C1 segment of cervical spinal cord (tissue), 14 donors: Measurements from ENCODE around the gene OR8A1.

Experiments
- DNase-seq, 14 donors: peaks; one replicate each; lab custom pipeline; 2025; lab: John Stamatoyannopoulos, UW

Gene OR8A1

DNA sequence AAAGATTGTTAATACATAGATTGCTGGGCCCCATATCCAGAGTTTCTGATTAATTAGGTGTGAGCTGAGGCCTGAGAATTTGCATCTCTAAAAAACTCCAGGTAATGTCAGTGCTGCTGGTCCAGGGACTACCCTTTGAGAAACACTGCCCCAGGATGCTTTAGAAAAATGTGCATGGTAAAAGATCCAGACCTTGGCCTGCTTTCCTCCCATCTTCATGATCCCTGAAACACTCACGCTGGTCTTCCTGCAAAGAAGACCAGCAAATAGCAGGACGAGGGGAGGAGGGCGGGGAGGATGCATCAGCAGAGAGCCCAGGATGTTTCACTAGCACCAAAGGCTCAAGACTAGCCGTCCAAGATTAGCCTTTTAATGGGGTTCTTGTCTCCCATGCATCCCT, at the start of gene OR8A1:
Gene OR8A1 (plus strand): TSS at position 301 of the 400 bp plus-strand sequence. CDS start 123 bp downstream, outside the sequence.
- DNase-seq, result no peak

DNA sequence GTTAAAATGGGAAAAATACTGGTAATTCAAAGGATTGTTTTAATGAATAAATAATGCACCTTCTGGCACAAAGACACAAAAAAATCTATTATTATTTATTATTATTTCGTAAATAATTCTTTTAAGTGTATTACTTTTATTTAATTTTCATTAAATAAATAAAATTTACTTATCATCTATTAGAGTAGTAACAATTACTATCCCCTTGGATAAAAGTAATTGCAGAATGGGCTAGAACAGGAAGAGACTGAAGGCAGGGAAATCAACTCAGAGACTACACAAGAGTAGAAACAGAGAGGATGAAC, 49.3 kb upstream of the OR8A1 start:
- DNase-seq, result no peak

DNA sequence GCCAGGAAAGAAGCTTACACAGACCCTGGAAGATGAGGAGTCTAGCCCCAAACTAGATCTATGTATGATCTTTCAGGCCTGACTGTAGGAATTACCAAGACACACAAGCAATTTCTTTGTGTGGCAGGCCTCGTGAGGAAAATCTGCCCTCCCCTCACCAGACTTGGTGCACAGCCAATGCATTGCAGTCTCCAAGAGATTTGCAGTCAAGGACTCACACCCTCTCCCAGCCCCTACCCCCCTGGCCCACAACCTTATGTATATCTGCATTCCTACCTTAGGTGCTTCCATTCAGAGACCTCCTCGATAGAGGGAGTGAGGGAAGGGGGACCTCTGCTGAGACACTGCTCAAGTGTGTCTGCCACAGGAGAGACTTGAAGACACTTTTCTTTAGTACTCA, 36.2 kb upstream of the OR8A1 start:
- DNase-seq, result no peak

DNA sequence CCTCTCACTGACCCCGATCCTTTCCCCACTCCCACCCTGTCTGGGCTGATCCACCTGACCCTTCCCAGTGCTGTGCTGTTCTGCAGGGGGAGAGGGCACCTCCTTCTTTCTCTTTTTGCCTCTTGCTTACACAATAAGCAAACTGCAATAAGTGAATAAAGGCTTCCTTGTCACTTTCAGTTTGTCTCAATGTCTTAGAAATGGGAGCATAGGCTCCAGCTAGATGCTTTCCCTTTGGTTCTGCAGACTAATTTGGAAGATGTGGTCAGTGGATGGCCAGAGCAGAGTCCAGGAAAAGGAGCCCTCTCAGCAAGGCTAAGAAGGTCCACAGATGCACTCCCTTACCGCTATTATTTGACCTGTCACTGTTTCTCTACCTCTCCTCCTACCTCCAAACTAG, 35.7 kb upstream of the OR8A1 start:
- DNase-seq, result no peak

DNA sequence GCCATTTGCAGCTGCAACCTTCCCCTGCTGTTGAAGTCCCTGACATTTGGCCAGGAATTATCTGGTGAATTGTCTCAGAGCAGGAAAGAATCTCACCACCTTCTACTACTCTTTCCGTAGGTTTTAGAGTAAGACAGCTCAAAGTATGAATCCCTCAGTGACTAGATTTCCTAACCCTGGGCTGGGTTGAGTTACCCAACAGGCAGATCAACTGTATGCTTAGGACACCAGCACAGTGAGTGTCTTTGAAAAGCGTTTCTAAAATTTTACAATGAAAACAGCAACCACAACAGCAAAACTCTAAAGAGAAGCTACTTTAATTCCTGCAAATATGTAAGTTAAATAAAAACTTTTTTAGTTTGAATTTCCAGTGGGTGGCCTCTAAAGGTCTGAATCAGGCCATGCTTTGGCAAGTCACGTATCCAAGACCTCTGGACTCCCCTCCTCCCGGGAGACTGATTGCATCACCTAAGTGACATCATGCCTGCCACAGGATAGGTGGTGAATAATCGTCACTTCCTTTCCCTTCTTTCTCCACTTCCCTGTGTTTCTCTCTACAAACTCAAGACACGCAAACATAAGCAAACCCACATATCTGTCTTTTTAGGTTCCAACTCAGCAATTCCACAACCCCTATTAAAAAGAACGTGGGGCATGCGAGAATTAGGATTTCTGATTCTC, 34.1 kb upstream of the OR8A1 start:
- no peak for DNase-seq

DNA sequence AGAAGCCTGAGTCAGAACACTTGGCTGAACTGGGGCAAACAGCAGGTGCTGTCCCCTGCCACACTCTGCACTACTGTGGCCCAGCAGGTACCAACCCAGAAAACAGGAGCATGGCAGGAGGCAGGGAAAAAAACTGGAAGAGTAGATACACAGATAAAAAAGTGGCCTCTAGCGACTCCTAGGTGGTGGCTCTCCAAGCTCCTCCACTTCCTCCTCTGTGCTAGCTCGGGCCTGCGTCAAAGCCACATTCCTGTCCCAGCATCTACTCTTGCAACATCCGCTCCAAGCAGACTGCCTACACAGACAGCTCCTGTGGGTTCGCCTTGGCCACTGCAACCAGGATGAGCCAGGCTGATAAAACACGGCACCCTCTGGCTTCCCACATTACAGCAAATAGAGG, 33.3 kb upstream of the OR8A1 start:
- DNase-seq, result peak in 3 of 14 donors; percentile 13 to 28 (median 25)

DNA sequence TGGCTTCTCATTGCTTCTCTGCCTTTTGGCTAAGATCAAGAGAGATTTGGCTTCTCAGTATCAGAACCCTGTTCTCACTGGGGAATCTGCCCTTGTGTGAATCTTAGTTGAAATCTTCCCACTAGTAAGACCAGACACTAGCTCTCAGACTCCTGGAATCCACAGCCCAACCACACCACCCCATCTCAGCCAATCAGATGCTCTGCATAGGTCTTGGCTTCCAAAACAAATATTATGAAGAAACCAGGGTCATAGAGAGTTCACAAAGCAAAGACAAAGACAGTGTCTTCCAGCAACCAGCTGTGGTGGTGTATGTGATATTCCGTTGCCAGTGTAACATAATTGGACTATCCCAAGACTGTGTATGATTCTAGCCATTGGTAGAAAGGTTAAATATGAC, 31.8 kb upstream of the OR8A1 start:
- DNase-seq, result no peak

DNA sequence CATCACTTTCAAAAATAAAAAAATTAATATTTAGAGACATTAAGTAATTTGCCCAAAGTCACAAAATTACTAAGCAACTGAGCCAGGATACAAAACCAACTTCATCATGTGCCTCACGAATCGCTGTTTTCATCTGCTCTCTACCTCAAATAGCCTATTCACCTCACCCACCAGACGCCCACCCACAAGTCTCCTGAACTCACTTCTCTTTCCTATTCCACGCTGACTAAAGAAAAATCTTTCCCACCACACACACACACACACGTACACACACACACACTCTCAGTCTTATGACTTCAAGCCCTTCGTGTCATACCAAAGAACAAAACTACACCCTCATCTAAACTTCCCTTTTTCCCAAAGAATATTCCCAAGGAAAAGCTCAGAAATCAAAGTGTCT, 28.6 kb upstream of the OR8A1 start:
- no peak for DNase-seq

DNA sequence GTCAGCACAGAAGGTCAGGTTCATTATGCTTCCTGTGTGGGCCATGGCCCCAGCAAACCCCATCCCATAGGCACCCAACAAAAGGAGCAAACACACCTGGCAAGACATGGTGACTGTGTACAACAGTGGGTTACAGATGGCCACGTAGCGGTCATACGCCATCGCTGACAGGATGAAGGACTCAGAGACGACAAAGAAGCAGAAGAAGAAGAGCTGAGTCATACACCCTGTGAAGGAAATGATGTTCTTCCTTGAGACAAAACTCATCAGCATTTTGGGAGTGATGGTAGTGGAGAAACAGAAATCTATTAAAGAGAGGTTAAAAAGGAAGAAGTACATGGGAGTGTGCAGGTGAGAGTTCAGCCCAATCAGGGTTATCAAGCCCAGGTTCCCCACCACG, 26.7 kb upstream of the OR8A1 start:
- DNase-seq, result no peak

DNA sequence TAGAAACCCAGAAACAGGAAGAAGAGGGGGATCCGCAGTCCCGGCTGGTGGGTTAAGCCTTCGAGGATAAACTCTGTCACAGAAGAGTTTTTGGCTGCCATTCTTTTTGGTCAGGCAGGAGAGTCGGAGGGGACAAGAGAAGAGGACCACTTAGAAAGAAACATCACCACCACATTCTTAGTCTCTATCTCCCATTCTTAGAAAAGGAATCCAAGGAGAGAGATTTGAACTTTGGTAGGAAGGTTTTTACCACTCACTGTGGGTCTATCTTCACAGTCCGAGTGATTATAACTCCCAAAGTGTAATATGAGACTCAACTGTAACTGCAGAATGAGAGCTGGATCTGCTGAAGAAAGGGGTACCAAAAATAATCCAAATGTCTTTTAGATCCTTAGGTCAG, 26.2 kb upstream of the OR8A1 start, which contains the start of gene OR8B12:
Gene OR8B12 (minus strand): TSS at position 101 of the 400 bp plus-strand sequence. CDS start 0 bp downstream, at position 101.
- DNase-seq, result no peak

DNA sequence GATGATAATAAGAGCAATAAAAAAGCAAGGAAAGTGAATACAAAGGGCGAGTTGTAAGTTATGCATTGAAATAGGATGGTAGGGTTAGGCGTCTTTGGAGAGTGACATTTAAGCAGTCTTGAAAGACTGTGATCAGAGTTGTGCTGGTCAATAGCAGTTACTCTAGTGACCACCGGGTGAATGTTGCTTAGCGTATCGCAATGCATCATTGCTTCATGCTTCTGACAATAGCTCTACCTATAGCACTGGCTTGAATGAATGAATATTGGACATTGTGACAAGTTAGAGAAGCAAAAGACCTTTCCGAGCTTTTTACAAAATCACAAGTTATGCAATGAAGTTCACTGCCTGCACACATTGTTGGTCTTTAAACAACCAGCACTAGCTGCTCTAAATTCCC, 18.6 kb upstream of the OR8A1 start:
- DNase-seq, result no peak

DNA sequence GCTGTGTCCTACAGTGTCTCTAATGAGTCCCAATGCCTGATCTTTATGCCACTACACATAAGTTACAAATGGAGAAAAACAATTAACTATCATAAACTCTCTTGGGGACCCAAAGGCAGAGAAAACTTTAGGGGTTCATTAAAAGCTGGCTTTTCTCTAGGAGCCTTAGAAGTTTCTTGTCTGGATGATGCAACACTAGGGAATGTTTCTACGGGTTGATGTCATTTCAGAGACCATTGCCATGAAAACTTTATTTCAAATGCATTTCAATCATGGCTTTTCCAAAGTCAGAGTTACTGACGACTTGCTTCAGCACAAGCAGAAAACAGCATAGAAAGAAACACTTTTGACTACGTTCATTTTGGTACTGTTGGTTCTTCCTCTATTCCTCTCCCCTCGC, 17.8 kb upstream of the OR8A1 start:
- DNase-seq, result no peak

DNA sequence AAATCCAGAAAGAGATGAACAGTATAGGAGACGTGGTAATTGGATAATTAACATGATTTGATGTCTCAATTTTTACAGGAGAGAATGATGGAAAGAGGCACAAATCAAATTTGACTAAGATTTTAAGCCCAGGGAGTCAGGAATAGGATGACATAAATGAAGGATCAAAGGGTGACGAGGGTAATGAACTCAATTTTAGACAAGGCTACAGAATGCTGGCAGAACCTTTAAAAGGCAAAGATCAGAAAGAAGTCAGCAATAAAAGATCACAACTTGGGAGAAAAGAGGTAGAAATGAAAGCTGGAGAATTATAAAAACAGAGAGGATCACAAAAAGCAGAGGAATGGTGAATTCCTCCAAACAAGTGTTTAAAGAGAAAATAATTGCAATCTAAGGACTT, 13.0 kb upstream of the OR8A1 start:
- DNase-seq, result no peak

DNA sequence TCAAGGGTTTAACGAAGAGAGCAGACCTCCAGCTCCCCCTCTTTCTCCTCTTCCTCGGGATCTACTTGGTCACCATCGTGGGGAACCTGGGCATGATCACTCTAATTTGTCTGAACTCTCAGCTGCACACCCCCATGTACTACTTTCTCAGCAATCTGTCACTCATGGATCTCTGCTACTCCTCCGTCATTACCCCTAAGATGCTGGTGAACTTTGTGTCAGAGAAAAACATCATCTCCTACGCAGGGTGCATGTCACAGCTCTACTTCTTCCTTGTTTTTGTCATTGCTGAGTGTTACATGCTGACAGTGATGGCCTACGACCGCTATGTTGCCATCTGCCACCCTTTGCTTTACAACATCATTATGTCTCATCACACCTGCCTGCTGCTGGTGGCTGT, 363 bp downstream of the OR8A1 start:
- no peak for DNase-seq

DNA sequence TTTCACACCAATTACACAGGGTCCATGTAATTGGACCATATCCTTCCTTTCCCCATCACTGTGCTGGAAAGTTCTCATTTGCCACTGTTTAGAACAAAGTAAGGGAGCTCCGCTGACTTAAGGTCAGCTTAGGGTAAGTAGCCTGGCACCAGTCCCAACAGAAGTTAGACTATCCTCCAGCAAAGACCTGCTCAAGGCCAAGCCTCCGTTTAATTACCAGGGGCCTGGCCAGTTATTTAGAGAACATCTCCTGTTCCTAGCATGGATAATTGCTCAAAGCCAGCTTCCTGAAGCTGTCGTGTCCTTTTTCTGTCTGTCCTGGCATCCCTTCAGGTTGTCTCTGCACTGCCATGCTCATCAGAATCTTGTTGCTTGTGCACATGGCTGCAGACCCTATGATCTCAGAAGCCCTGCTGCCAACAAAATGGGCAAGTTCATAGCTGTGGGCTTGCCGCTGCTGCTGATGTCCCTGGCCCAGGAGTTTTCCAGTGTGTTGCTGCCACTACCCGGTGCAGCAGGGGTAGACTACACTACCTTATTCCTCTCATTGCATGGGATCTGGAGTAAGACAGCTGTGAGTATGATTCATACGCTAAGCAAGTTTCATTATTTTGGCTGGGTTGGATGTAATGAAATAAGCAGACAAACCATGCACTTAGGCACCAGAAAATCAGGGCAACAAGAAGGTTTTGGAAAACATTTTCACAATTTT, 8.1 kb downstream of the OR8A1 start:
- DNase-seq, result no peak

DNA sequence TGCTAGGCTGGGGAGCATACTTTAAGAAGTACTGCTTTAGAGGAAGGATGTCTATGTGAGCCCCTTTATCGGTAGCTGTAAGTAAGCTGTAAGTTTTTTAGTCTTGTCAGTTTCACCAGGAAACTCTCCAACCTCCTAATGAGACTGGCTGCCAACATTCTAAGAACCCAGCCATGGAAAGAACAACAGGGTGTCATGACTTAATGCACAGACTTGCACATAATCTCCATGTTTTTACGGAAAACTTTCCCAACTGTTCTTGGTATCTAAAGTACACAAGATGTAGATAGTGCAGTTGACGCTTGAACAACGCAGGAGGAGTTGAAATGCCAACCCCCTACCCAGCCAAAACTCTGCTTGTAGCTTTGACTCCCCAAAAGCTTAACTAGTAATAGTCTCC, 9.0 kb downstream of the OR8A1 start:
- no peak for DNase-seq

DNA sequence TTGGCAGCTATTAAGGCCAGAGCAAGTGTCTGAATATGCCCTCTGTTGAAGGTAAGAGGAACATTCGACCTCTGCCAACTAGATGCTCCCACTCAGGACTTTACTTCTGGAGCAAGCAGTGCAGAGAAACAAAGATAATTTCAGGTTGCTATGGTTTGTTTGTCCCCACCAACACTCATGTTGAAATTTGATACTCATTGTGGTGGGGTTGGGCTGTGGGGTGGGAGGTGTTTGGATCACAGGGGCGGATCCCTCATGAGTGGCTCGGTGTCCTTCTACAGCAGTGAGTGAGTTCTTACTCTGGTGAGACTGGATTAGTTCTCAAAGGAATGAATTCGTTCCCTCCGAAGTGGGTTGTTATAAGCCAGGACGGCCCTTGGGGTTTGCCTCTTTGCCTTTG, 12.0 kb downstream of the OR8A1 start:
- DNase-seq, result no peak

DNA sequence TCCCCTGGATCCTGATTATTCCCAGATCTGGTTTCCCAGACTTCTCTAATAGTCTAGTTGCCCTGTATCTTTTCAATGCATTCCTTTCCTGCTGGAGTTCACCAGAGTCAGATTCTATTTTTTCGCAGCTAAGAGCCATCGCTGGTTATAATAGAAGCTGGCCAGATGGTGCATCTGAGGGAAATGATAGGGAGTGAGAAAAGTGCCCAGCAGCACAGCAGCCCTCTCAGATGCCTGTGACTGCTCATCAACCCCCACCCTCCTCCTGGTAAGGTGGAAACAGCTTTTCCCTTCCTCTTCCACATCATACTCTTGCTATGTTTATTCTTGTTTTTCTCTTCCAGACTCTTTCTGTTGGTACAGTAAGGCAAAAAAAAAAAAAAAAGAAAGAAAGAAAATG, 12.8 kb downstream of the OR8A1 start:
- no peak for DNase-seq

DNA sequence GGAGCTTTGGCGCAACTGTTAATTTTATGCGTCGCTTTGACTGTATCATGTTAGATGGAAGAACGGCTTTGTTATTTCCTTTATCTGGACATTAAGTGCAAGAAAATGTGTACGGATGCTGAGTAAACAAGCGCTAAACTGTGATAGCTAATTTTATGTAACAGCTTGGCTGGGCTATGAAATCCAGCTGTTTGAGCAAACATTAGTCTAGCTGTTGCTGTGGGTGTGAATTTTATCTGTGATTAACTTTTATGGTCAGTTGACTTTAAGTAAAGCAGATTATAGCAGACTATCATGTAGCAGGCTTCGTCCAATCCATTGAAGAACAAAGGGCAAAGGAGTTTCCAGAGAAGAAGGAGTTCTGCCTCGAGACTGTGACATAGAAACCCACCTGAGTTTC, 14.0 kb downstream of the OR8A1 start:
- no peak for DNase-seq

DNA sequence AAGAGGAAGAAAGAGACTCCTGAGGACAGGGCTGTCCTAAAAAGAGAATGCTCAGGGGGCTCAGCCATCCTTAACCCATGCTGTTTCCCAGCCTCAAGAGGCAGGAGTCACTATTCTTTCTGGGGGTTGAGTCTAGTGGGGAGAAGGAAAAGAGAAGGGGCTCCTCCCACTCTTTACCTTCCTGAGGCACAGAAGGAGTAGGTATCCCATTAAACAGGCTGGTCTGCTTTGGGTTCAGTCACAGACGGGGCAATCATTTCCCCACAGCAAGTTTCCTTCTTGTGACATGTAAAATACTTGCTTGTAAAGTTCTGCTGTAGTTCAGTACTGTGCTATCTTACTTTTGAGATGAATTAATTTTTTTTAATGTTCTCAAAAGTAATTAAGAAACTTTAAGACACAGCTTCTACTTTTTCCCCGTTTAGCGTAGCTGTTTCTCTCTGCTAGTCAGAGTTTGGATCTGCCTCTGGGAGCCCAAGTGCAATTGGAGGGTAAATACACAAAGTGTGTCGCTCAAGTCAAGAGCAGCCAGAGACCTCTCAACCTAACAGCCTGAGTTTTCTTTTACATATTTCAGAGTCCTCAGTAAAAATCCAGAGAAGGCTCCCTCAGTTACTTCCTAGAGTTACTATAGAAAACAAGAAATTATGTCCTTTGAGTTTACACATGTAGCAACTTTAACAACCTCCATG, 15.0 kb downstream of the OR8A1 start:
- DNase-seq, result no peak

DNA sequence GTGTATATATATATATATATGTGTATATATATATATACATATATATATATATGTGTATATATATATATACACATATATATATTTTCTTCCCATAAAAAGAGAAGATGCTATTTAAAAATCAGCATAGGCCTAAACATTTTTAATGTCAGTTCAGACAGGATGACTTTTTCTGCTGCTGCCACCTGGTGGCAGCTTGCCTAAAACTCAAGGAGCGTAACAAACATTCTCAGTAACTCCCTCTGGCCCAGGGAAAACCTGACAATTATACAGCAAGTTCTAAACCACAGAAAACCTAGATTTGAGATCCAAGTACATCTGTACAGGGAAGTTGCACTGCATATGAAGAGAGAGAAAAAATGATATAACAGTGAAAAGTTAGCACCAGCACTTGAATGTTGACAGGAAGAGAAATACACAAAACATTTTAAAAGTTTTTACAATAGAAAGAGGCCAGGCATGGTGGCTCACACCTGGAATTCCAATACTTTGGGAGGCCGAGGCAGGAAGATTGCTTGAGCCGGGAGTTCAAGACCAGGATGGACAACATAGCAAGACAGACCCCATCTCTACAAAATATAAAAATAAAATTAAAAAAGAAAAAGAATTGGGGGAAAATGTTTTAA, 16.6 kb downstream of the OR8A1 start:
- peak in 5 of 14 donors; percentile 1 to 22 (median 4) for DNase-seq

DNA sequence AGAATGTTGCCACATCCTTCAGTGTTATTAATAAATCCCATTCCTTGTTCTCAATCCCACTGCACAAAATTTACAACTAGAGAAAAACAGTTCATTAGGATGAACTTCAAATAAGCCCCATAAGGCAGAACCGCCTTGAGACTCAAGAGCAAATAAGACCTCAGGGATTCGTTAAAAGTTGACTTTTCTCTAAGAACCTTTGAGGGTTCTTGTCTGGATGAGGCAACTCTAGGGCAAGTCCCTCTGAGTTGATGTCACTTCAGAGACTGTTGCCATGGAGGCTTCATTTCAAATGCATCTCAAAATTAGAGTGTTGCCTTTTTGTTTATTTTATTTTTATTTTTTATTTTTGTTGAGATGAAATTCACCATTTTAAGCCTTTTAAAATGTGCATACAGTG, 21.6 kb downstream of the OR8A1 start:
- DNase-seq, result no peak

DNA sequence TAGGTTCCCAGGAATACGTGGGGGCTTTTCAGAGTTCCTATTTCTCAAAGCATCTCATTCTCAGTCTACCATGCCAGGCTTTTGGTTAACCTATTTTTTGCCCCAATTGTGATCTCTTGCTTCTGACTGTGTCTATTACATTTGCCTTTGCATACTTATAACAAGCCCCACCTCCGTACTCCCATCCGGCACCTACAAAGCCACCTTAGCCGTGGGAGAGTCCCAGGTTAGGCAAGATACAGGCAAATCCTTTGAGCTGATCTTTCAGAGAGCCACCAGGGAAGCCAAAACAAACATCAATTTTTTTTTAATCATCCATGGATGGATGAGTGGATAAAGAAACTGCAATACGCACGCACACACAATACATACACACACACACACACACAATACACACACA, 22.8 kb downstream of the OR8A1 start:
- no peak for DNase-seq
